Mucosa of stomach (tissue), 1 donor: Measurements from ENCODE around the gene ERMAP.
"Not testable (repeated sequence)": the region's sequence is repeated elsewhere in the genome, so short reads cannot be mapped to it uniquely, and the experiment has no call there.

Experiments used
- H3K27me3 ChIP-seq: one replicate; pipeline ENCODE4 v1.7.0; 2013; ENCODE audit warnings: mild to moderate bottlenecking, low read length; ENCODE audit not compliant: control insufficient read depth, insufficient read depth
- H3K36me3 ChIP-seq: one replicate; pipeline ENCODE4 v1.7.0; 2013; ENCODE audit warnings: low read length; ENCODE audit not compliant: control insufficient read depth, insufficient read depth
- H3K4me1 ChIP-seq: one replicate; pipeline ENCODE4 v1.7.0; 2013; ENCODE audit warnings: mild to moderate bottlenecking, low read length; ENCODE audit not compliant: control insufficient read depth, insufficient read depth
- H3K4me3 ChIP-seq: one replicate; pipeline ENCODE4 v1.7.0; 2013; ENCODE audit warnings: low read length
- H3K9ac ChIP-seq: one replicate; pipeline ENCODE4 v1.7.0; 2013; ENCODE audit warnings: mild to moderate bottlenecking, low read length, moderate library complexity
- H3K9me3 ChIP-seq: one replicate; pipeline ENCODE4 v1.7.0; 2013; ENCODE audit warnings: mild to moderate bottlenecking, low read length, moderate library complexity; ENCODE audit not compliant: control insufficient read depth
- donor health status: Pancreatic carcinoma.

Gene ERMAP

DNA sequence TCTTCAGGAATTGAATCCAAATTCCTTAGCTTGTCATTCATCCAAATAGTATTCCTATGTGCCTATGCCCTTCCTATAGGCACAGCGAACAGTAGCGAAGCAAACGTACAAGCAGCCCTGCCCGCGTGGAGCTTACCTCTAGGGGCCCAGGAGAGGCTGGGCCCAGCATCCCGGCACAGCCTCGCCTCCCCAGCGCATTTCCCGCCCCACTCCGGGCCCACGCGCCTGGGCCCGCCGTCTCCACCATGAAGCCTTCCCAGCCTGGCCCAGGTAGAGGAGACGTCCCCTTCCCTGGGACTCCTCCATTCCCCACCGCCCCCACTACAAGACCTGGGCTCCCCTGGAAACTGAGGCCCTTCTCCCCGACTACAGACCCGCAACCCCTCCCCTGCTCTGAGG lies 32.4 kb upstream of the ERMAP start:
- peaks cover 7% of the 10 kb centered on the region for H3K4me1 ChIP-seq
- peaks cover 13% of the 10 kb centered on the region for H3K27me3 ChIP-seq
- no peak overlapping the region for H3K4me3 ChIP-seq
- H3K9ac ChIP-seq: no peak overlapping the region
- H3K36me3 ChIP-seq: no peaks in the 10 kb centered on the region
- no peaks in the 10 kb centered on the region for H3K9me3 ChIP-seq

DNA sequence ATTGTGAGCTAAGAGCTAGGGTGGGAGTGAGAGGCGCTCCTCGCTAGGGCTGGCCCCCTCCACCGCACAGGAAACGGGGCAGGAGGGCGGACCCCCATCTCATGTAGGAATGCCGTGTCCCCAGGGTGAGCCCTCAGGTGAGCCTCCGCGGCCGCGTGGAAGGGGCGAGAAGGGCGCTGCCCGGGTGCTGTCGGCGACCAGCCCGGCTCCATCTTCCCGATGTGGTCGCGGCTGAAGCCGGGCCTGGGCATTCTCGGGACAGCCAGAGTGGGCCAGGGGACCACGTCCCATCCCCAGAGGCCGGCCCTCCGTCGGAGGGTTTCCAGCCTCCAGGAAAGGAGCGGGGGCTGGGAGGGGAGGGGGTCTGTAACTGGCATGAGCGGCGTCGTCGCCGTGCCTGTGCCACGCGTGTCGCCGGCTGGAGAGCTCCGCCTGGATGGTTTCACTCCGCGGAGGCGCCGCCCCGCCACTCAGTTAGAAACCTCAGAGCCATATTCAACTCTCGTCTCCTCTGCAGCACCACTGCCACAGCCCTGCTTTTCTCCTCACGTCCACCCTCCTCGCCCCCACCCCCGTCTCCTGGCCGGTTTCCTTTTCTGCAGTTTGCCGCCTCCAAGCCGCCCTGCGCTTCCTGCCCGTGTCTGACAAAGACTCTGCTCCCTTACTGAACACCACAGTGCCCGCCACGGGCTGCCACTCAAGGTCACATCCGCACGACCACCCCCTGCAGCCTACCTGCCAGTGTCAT lies 31.8 kb upstream of the ERMAP start, which contains the start of gene TMEM269:
TMEM269 (plus strand) TSS at position 46 of the 748 bp plus-strand sequence. CDS start 4,903 bp downstream, outside the sequence.
- H3K4me3 ChIP-seq: no peak within 1 kb of the TSS
- peak within 1 kb of the TSS; percentile 42 for H3K9ac ChIP-seq
- H3K36me3 ChIP-seq: no peaks in the 10 kb centered on the region
- peaks cover 7% of the 10 kb centered on the region for H3K4me1 ChIP-seq
- H3K9me3 ChIP-seq: no peaks in the 10 kb centered on the region
- H3K27me3 ChIP-seq: peaks cover 13% of the 10 kb centered on the region

DNA sequence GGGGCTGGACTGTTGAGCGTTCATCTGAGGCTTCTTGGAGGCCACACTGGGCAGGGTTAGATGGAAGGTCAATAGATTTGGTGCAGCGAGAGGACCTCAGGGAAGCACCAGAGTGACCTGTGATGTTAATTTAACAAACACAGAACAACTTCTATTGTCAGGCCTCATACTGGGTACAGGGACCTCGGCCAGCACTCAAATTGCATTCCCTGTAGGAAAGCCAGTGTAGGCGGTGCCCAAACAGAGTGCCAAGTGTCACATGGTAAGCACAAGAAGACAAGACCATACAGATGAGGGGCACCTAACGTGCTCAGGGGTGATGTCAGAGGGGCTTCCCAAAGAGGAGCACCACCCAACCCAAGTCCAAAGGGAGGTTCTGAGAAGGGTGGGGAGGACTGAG lies 30.8 kb upstream of the ERMAP start:
- no peaks in the 10 kb centered on the region for H3K9me3 ChIP-seq
- H3K36me3 ChIP-seq: no peaks in the 10 kb centered on the region
- peaks cover 7% of the 10 kb centered on the region for H3K4me1 ChIP-seq
- H3K9ac ChIP-seq: no peak overlapping the region
- peaks cover 13% of the 10 kb centered on the region for H3K27me3 ChIP-seq
- H3K4me3 ChIP-seq: no peak overlapping the region

DNA sequence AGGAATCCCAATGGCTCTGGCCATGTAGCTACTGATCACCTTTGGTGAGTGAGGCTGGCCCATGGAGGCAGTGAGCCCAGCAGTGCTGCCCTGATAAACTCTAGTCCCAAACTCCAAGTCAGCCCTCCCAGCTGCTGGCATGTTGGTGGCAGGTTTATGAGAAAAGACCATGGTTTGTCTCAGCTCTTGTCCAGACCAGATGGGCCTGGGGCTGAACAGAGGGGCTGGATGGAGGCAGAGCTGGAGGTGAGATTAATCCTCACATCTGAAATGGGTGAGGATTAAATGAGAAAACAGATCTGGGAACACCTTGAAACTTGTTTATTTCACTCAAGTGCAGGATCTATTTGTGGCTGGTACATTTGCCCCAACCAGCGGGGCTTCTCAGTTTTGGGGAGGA lies 28.9 kb upstream of the ERMAP start:
- no peaks in the 10 kb centered on the region for H3K36me3 ChIP-seq
- H3K27me3 ChIP-seq: peaks cover 13% of the 10 kb centered on the region
- H3K9ac ChIP-seq: no peak overlapping the region
- H3K4me3 ChIP-seq: no peak overlapping the region
- peaks cover 7% of the 10 kb centered on the region for H3K4me1 ChIP-seq
- no peaks in the 10 kb centered on the region for H3K9me3 ChIP-seq

DNA sequence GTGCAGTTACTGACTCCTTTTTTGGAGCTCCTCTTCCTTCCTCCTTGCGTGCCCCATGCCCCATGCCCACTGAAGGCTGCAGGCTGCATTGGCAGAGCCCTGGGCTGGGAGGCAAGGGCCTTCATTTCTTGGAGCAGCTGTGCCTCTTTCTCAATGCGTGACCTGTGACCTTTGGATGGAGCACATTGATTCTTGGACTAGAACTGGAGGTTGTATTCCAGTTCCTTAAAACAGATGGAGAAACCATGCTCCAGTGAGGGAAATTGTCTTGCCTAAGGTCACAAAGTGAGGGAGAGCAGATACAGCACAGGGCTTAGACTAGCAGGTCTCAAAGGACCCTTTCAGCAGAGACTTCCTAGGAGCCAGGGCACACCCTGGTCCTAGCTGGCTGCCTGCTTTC lies 23.1 kb upstream of the ERMAP start:
- Histone ChIP-seq H3K9ac (no peak overlapping the region), H3K4me1 (no peaks in the 10 kb centered on the region), H3K4me3 (no peak overlapping the region), H3K9me3 (no peaks in the 10 kb centered on the region), H3K27me3 (no peaks in the 10 kb centered on the region), H3K36me3 (no peaks in the 10 kb centered on the region)

DNA sequence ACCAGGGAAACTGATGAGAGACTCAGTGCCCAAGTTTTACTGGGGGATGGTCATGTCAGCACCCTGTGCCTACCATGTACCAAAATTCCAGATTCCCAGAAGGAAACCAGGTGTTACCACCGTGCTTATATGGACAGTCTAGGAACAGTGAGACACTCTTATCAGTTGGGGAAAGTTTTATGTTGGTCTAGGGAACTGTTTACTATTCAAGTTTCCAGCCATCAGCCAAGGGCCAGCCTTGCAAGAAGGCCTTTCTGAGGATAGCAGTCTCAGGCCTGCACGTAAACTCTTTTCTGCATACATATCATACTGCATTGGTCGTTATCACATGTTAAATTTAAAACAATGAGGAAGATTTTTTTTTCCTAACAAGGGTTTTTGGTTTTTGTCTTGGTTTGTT lies 19.5 kb upstream of the ERMAP start:
- Histone ChIP-seq H3K36me3 (no peaks in the 10 kb centered on the region), H3K9me3 (no peaks in the 10 kb centered on the region), H3K9ac (no peak overlapping the region), H3K27me3 (peaks cover 4% of the 10 kb centered on the region), H3K4me1 (no peaks in the 10 kb centered on the region), H3K4me3 (no peak overlapping the region)

DNA sequence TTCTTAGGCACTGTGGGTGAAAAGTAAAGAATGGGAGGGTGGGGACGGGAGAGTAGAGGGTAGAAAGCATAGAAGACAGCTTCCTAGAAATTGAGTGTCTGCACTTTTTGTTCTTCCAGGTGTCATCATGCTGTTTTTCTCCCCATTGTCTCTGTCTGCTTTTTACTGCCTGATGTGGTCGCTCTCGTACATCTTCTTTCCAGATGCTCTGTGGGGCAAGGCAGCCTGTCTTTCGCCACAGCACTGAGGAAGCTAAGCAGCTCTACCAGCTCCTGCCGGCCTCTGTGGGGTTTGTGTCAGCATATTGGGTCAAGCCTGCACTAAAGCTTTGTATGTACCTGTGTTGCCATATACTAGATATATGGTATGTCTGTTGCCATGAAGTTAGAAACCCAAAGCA lies 18.9 kb upstream of the ERMAP start:
- H3K4me3 ChIP-seq: no peak overlapping the region
- H3K4me1 ChIP-seq: no peaks in the 10 kb centered on the region
- H3K9me3 ChIP-seq: no peaks in the 10 kb centered on the region
- H3K36me3 ChIP-seq: no peaks in the 10 kb centered on the region
- peaks cover 4% of the 10 kb centered on the region for H3K27me3 ChIP-seq
- H3K9ac ChIP-seq: no peak overlapping the region

DNA sequence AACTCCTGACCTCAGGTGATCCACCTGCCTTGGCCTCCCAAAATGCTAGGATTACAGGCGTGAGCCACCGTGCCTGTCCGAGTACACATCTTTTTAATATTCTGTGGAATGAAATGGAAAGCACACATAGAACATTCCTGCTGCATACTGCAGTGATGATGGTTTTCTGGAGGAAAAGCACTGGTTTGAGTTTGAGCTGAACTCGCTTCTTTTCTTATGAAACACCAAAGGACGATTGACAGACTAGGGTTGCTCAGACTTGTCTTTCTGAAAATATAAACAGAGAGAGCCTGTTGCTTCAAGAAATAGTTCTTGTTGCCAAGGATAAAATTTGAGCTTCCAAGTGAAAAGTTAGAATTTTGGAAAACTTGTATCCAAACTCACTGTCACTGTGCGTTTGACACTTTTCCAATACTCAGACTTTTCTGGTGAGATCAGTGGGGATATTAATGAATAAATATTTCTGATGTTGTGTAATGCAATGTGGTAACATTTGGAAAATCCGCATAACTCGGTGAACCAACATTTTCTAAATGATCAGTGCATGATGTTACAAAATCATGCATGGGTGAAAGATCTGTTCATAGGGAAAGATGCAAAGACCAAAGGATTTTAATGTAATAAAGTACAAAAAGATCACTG lies 15.0 kb upstream of the ERMAP start:
- Histone ChIP-seq H3K4me3 (no peak overlapping the region), H3K9ac (no peak overlapping the region), H3K9me3 (no peaks in the 10 kb centered on the region), H3K27me3 (peaks cover 4% of the 10 kb centered on the region), H3K36me3 (no peaks in the 10 kb centered on the region), H3K4me1 (no peaks in the 10 kb centered on the region)

DNA sequence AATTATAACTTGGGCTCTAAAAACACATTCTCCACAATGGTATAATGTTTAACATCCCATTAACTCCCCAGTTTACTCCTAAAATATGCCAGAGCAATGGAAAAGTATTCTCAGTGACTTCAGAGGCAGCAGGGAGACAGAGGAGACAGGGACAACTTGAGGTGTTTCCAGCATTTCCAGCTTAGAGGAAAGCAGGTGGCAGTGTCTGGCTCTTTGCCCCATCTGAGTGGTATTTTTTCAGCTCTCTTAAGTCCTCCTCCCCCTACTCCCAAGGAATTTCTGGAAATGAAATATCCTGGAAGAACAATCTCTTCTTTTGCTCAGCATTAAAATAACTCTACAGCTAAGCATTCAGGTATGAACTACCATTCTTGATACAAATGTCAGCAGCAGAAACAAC lies 10.8 kb upstream of the ERMAP start:
- Histone ChIP-seq H3K4me3 (no peak overlapping the region), H3K27me3 (no peaks in the 10 kb centered on the region), H3K9me3 (no peaks in the 10 kb centered on the region), H3K36me3 (no peaks in the 10 kb centered on the region), H3K9ac (no peak overlapping the region), H3K4me1 (no peaks in the 10 kb centered on the region)

DNA sequence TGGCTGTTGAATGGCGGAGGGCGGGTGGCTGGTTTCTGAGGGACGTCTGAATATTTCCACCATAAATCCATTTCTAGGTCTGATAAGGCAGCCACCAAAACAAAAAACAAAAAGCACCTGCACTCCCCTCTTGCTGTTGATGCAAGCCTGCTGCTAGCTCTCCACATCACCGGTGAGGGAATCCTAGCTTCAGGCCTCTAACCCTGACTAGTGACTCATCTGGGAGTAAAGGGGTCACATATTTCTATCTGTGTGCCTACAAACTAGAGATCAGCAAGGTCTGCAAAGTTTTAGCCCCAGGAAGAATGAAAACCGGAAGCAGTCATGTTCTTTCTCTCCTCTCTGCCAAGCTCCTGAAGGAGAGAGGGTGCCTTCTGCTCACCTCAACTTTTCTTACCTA lies 10.3 kb upstream of the ERMAP start:
- Histone ChIP-seq H3K4me3 (no peak overlapping the region), H3K27me3 (no peaks in the 10 kb centered on the region), H3K9me3 (no peaks in the 10 kb centered on the region), H3K36me3 (no peaks in the 10 kb centered on the region), H3K4me1 (no peaks in the 10 kb centered on the region), H3K9ac (no peak overlapping the region)

DNA sequence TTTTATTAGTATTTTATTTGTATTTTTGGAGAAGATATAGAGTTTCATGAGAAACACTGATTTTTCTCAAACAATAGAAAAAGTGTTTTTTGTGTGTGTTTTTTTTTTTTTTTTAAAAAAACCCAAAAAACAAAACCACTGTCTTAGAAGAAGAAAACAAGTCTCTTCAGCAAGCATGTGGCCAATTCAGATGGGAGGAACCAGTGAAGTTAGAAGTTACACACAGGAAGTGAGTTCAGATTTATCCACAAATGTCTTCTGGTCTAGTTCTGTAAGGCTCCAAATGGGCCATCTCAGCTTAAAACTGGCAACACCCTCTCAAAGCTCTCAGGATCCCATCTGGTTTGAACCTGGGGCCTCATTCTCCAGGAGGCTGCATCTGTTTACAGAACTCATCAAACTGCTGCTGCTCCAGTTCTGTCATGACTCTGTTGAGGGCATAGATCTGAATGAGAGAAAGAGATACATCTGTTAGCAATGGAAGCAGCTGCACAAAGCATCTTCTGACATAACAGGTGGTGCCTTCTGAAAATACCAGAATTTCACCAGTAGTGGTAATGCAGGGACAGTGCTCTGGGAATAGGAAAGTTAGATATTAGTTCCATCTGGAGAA lies 9.8 kb upstream of the ERMAP start:
- no peak overlapping the region for H3K9ac ChIP-seq

DNA sequence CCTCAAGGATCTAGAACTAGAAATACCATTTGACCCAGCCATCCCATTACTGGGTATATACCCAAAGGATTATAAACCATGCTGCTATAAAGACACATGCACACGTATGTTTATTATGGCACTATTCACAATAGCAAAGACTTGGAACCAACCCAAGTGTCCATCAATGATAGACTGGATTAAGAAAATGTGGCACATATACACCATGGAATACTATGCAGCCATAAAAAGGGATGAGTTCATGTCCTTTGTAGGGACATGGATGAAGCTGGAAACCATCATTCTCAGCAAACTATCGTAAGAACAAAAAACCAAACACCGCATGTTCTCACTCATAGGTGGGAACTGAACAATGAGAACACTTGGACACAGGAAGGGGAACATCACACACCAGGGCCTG lies 2.1 kb upstream of the ERMAP start:
- not testable (repeated sequence) for H3K9me3 ChIP-seq, H3K9ac ChIP-seq, H3K36me3 ChIP-seq, H3K27me3 ChIP-seq, H3K4me3 ChIP-seq
- peaks cover 11% of the 10 kb centered on the region for H3K4me1 ChIP-seq

More for the DNA sequence above, 9.8 kb upstream of the ERMAP start:
- Histone ChIP-seq H3K4me1 (no peaks in the 10 kb centered on the region), H3K36me3 (no peaks in the 10 kb centered on the region), H3K9me3 (no peaks in the 10 kb centered on the region), H3K27me3 (no peaks in the 10 kb centered on the region), H3K4me3 (no peak overlapping the region)
